ENCODE measurements around the gene EPB41L1.
"Not testable (repeated sequence)": the region's sequence is repeated elsewhere in the genome, so short reads cannot be mapped to it uniquely, and the experiment has no call there.

Gene EPB41L1

GRCh38 chr20:36126836-36127527 lies 27.6 kb upstream of the EPB41L1 start:
- DNase-seq (ENCODE audit: low read depth), result no peak

- DNase-seq (ENCODE audit: low read depth), result no peak
These were observed 25.9 kb upstream of the EPB41L1 start for GRCh38 chr20:36128463-36129159.

GRCh38 chr20:36129160-36129543 lies 25.4 kb upstream of the EPB41L1 start:
- no peak for DNase-seq (ENCODE audit: low read depth)

- no peak for DNase-seq (ENCODE audit: low read depth)
These were observed 24.1 kb upstream of the EPB41L1 start for GRCh38 chr20:36130390-36130789.

- DNase-seq (ENCODE audit: low read depth), result no peak
These were observed 21.7 kb upstream of the EPB41L1 start for GRCh38 chr20:36132802-36133211.

GRCh38 chr20:36133821-36134220 lies 20.7 kb upstream of the EPB41L1 start:
- DNase-seq (ENCODE audit: low read depth), result no peak

- no peak for DNase-seq (ENCODE audit: low read depth)
These were observed 19.4 kb upstream of the EPB41L1 start for GRCh38 chr20:36135159-36135558.

- DNase-seq (ENCODE audit: low read depth), result no peak
These were observed 18.7 kb upstream of the EPB41L1 start for GRCh38 chr20:36135821-36136220.

GRCh38 chr20:36137313-36137712 lies 17.2 kb upstream of the EPB41L1 start:
- not testable (repeated sequence) for DNase-seq (ENCODE audit: low read depth)

GRCh38 chr20:36141310-36141709 lies 13.2 kb upstream of the EPB41L1 start:
- no peak for DNase-seq (ENCODE audit: low read depth)

GRCh38 chr20:36144336-36144735 lies 10.2 kb upstream of the EPB41L1 start:
- DNase-seq (ENCODE audit: low read depth), result no peak

- no peak for DNase-seq (ENCODE audit: low read depth)
These were observed 8.4 kb upstream of the EPB41L1 start for GRCh38 chr20:36145877-36146707.

GRCh38 chr20:36147690-36148089 lies 6.8 kb upstream of the EPB41L1 start:
- DNase-seq (ENCODE audit: low read depth), result no peak

- no peak for DNase-seq (ENCODE audit: low read depth)
These were observed 6.1 kb upstream of the EPB41L1 start for GRCh38 chr20:36148439-36148838.

- no peak for DNase-seq (ENCODE audit: low read depth)
These were observed 5.5 kb upstream of the EPB41L1 start for GRCh38 chr20:36149012-36149411.

- no peak for DNase-seq (ENCODE audit: low read depth)
These were observed 5.1 kb upstream of the EPB41L1 start for GRCh38 chr20:36149469-36149868.

GRCh38 chr20:36150489-36150846 lies 4.1 kb upstream of the EPB41L1 start:
- DNase-seq (ENCODE audit: low read depth), result no peak

GRCh38 chr20:36150847-36151539 lies 3.5 kb upstream of the EPB41L1 start:
- DNase-seq (ENCODE audit: low read depth), result no peak

GRCh38 chr20:36152261-36152660 lies 2.3 kb upstream of the EPB41L1 start:
- no peak for DNase-seq (ENCODE audit: low read depth)

GRCh38 chr20:36153204-36153603 lies 1.3 kb upstream of the EPB41L1 start:
- DNase-seq (ENCODE audit: low read depth), result no peak

- DNase-seq (ENCODE audit: low read depth), result peak; percentile 10
These were observed 522 bp upstream of the EPB41L1 start for GRCh38 chr20:36153736-36154699.
